Right atrium auricular region (tissue), 2 donors: ENCODE results near the gene RAB6B. TPM values are rescaled to one million over a fixed set of nuclear protein-coding genes. Genes with fewer than 3 reads are reported as not detected.

Experiments
- DNase-seq: peaks from one replicate; pipeline ENCODE4 v3.0.0-alpha.2; 2019; ENCODE audit warnings: low spot score
- H3K27ac ChIP-seq, 2 donors: fragments of 200-600 bp; sonication (generic); 1 replicate in 1 of 2; 2 replicates in 1 of 2; pipeline ENCODE4 v1.5.1; 2016 to 2019
- H3K27me3 ChIP-seq, 2 donors: fragments of 200-600 bp; sonication (generic); one replicate each; pipeline versions ENCODE4 v1.5.1 to v1.6.0; 2017 to 2019
- H3K36me3 ChIP-seq: fragments of 200-600 bp; sonication (generic); one replicate; pipeline ENCODE4 v1.5.1; 2016
- H3K4me1 ChIP-seq, 2 donors: fragments of 200-600 bp; sonication (generic); one replicate each; pipeline versions ENCODE4 v1.5.1 to v1.6.0; 2017 to 2019
- H3K4me3 ChIP-seq, 2 donors: fragments of 200-600 bp; sonication (generic); 1 replicate in 1 of 2; 2 replicates in 1 of 2; pipeline ENCODE4 v1.5.1; 2017 to 2019; ENCODE audit warnings: mild to moderate bottlenecking in 1 of 2, moderate library complexity in 1 of 2
- H3K9me3 ChIP-seq, 2 donors: fragments of 200-600 bp; sonication (generic); one replicate each; pipeline ENCODE4 v1.5.1; 2019
- CTCF ChIP-seq, 2 donors: fragments of 200-600 bp; sonication (generic); IDR thresholded peaks; one replicate each; pipeline ENCODE4 v1.5.1; 2019; ENCODE audit warnings: antibody characterized with exemption in 2 of 2
- total RNA-seq, 2 donors: library from RNA; depleted of rRNA; stranded (reverse); fragments of >200 nt; gene quantifications; one replicate each; pipeline ENCODE4 v1.1.0, GENCODE V29; 2016

RAB6B gene
- total RNA-seq, 2 donors from 2014 or later = 9.5 to 11.5 TPM

GRCh38 chr3:133805702-133806475 lies 89.8 kb downstream of the RAB6B start, which contains the start of gene SRPRB:
Gene SRPRB, plus strand, starts transcription at chr3:133805815. Its CDS starts 34 bp downstream, at chr3:133805849.
- Histone ChIP-seq H3K9me3 (no peaks in the 10 kb centered on the region), H3K27me3 (no peaks in the 10 kb centered on the region), H3K27ac (peak within 1 kb of the TSS; percentile 73 to 76), H3K4me3 (peak within 1 kb of the TSS; percentile 87 to 90), H3K36me3 (peaks cover 7% of the 10 kb centered on the region), H3K4me1 (peaks cover 0 to 14% of the 10 kb centered on the region in 2 donors)
- DNase-seq = peak; percentile 92
- no peak for TF ChIP-seq CTCF (IDR thresholded peaks at IDR 0.05)

- no peaks in the 10 kb centered on the region for H3K27me3 ChIP-seq
- no peak for TF ChIP-seq CTCF (IDR thresholded peaks at IDR 0.05)
- peak overlapping the region; percentile 87 to 90 for H3K4me3 ChIP-seq
- DNase-seq = no peak
- peaks cover 7% of the 10 kb centered on the region for H3K36me3 ChIP-seq
- H3K9me3 ChIP-seq = no peaks in the 10 kb centered on the region
- H3K27ac ChIP-seq = peak overlapping the region in 1 of 2 donors; percentile 76
- peaks cover 0 to 14% of the 10 kb centered on the region in 2 donors for H3K4me1 ChIP-seq
Measured at GRCh38 chr3:133805384-133805701, 90.3 kb downstream of the RAB6B start.

- H3K27ac ChIP-seq = no peak overlapping the region
- H3K4me1 ChIP-seq = peaks cover 0 to 14% of the 10 kb centered on the region in 2 donors
- peaks cover 7% of the 10 kb centered on the region for H3K36me3 ChIP-seq
- no peak for DNase-seq
- H3K9me3 ChIP-seq = no peaks in the 10 kb centered on the region
- H3K4me3 ChIP-seq = no peak overlapping the region
- no peaks in the 10 kb centered on the region for H3K27me3 ChIP-seq
- no peak for TF ChIP-seq CTCF (IDR thresholded peaks at IDR 0.05)
Measured at GRCh38 chr3:133804896-133805295, 90.8 kb downstream of the RAB6B start.

GRCh38 chr3:133803469-133803868 lies 92.2 kb downstream of the RAB6B start:
- TF ChIP-seq CTCF (IDR thresholded peaks at IDR 0.05) = no peak
- DNase-seq = no peak

GRCh38 chr3:133799794-133800585 lies 95.7 kb downstream of the RAB6B start:
- H3K27me3 ChIP-seq = no peaks in the 10 kb centered on the region
- no peak overlapping the region for H3K4me3 ChIP-seq
- no peaks in the 10 kb centered on the region for H3K9me3 ChIP-seq
- H3K4me1 ChIP-seq = peaks cover 0 to 1% of the 10 kb centered on the region in 2 donors
- DNase-seq = no peak
- no peaks in the 10 kb centered on the region for H3K36me3 ChIP-seq
- no peak for TF ChIP-seq CTCF (IDR thresholded peaks at IDR 0.05)
- no peak overlapping the region for H3K27ac ChIP-seq

More at GRCh38 chr3:133803469-133803868, 92.2 kb downstream of the RAB6B start:
- no peak overlapping the region for H3K27ac ChIP-seq
- H3K4me1 ChIP-seq = peaks cover 0 to 14% of the 10 kb centered on the region in 2 donors
- peaks cover 7% of the 10 kb centered on the region for H3K36me3 ChIP-seq
- H3K27me3 ChIP-seq = no peaks in the 10 kb centered on the region
- H3K4me3 ChIP-seq = no peak overlapping the region
- no peaks in the 10 kb centered on the region for H3K9me3 ChIP-seq
